OCI-LY3 (cell line): ENCODE data around the gene HCST.

Experiments
- H2AFZ ChIP-seq: fragments of 200-600, 300-600 bp; shearing (Covaris generic); 2 replicates; pipeline ENCODE4 v1.6.0; 2014; ENCODE audit warnings: antibody characterized with exemption, low read depth, low read length
- H3K27ac ChIP-seq: fragments of 200-600, 300-600 bp; sonication (generic); 2 replicates; pipeline ENCODE4 v1.5.1; 2014; ENCODE audit warnings: mild to moderate bottlenecking, low read length, moderate library complexity, mixed read lengths
- H3K27me3 ChIP-seq: fragments of 200-600, 300-600 bp; sonication (generic); 2 replicates; pipeline ENCODE4 v1.6.1; 2014; ENCODE audit warnings: low read depth, low read length, mixed read lengths
- H3K36me3 ChIP-seq: fragments of 200-600, 300-600 bp; sonication (generic); replicated peaks from 2 replicates; pipeline ENCODE3; 2014; ENCODE audit warnings: low read depth, low read length, mixed read lengths
- H3K4me1 ChIP-seq: fragments of 300-600, 200-600 bp; sonication (generic); 2 replicates; pipeline ENCODE4 v1.6.1; 2014; ENCODE audit warnings: low read length, mixed read lengths
- H3K4me2 ChIP-seq: fragments of 200-600, 300-600 bp; sonication (generic); 2 replicates; pipeline ENCODE4 v1.6.1; 2014; ENCODE audit warnings: low read length, mixed read lengths
- H3K4me3 ChIP-seq: fragments of 300-600, 200-600 bp; sonication (generic); 2 replicates; pipeline ENCODE4 v1.5.1; 2014; ENCODE audit warnings: antibody characterized with exemption, mild to moderate bottlenecking, low read length, moderate library complexity
- H3K79me2 ChIP-seq: fragments of 300-600, 200-600 bp; shearing (Covaris generic); 2 replicates; pipeline ENCODE4 v1.6.1; 2014; ENCODE audit warnings: mild to moderate bottlenecking, low read length, mixed read lengths
- H3K9ac ChIP-seq: fragments of 300-600, 200-600 bp; shearing (Covaris generic); 2 replicates; pipeline ENCODE4 v1.6.0; 2014; ENCODE audit warnings: mild to moderate bottlenecking, low read length, moderate library complexity
- H3K9me3 ChIP-seq: fragments of 200-600, 300-600 bp; shearing (Covaris generic); 2 replicates; pipeline ENCODE4 v1.6.1; 2014; ENCODE audit warnings: low read length, mixed read lengths; ENCODE audit not compliant: insufficient read depth
- H4K20me1 ChIP-seq: fragments of 200-600, 300-600 bp; sonication (generic); 2 replicates; pipeline ENCODE4 v1.6.1; 2016; ENCODE audit warnings: low read length, mixed read lengths; ENCODE audit not compliant: insufficient read depth
- EZH2phosphoT487 ChIP-seq: fragments of 200-600 bp; shearing (Covaris generic); IDR thresholded peaks from 2 replicates; pipeline ENCODE4 v1.6.1; 2018; ENCODE audit warnings: antibody characterized with exemption, mixed run types, low read depth
- TF ChIP-seq, protein P1 (sequence below): fragments of 200-600, 300-600 bp; sonication (generic); IDR thresholded peaks from 2 replicates; pipeline ENCODE4 v1.5.1; 2014; ENCODE audit warnings: antibody characterized with exemption, low read length, low read depth

Gene HCST

DNA sequence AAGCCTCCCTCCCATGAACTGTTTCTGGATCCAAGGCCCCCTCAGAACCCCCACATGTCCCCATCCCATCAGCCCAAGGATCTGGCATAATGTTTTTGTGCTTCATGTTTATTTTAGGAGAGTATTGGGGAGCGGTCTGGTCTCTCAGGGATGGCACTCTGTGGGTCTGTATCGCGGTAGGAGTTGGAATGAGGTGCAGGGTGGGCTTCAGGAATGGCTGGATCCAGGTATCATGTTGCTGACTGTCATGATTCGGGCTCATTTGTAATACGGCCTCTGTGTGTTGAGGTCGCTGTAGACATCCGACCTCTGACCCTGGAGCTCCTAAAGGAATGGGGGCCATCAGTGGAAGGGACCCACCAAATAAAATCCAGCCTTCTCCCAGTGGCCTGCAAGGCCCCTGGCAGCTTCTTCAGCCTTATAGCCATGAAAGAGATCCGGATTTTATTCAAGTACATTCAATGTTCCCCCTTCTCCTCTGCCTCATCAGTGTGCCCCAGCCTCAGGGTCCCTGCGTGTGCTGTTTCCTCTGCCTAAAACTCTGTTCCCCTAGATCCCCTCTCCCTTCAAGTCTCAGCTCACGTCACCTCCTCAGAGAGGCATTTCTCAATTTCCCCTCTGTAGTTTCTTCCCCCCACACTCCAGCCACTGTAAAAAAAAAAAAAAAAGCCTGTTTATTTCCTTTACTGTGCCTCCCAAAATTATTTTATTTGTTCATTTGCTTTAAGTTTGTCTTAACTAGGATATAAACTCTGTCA, 2.2 kb downstream of the HCST start:
- H3K4me2 ChIP-seq = peak overlapping the region; percentile 91; the same call in 1 of the 2 replicates
- TF ChIP-seq EZH2phosphoT487 = no peak
- TF ChIP-seq, protein P1, sequence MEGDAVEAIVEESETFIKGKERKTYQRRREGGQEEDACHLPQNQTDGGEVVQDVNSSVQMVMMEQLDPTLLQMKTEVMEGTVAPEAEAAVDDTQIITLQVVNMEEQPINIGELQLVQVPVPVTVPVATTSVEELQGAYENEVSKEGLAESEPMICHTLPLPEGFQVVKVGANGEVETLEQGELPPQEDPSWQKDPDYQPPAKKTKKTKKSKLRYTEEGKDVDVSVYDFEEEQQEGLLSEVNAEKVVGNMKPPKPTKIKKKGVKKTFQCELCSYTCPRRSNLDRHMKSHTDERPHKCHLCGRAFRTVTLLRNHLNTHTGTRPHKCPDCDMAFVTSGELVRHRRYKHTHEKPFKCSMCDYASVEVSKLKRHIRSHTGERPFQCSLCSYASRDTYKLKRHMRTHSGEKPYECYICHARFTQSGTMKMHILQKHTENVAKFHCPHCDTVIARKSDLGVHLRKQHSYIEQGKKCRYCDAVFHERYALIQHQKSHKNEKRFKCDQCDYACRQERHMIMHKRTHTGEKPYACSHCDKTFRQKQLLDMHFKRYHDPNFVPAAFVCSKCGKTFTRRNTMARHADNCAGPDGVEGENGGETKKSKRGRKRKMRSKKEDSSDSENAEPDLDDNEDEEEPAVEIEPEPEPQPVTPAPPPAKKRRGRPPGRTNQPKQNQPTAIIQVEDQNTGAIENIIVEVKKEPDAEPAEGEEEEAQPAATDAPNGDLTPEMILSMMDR = no peak
- no peaks in the 10 kb centered on the region for H3K36me3 ChIP-seq
- H3K9me3 ChIP-seq = no peaks in the 10 kb centered on the region
- peaks cover 55% of the 10 kb centered on the region for H3K4me1 ChIP-seq
- H3K27me3 ChIP-seq = no peaks in the 10 kb centered on the region
- H3K27ac ChIP-seq = peak overlapping the region; percentile 32; the same call in 1 of the 2 replicates
- H3K79me2 ChIP-seq = peaks cover 15% of the 10 kb centered on the region
- no peak overlapping the region for H3K9ac ChIP-seq
- no peak overlapping the region for H2AFZ ChIP-seq
- no peak overlapping the region for H3K4me3 ChIP-seq
- no peaks in the 10 kb centered on the region for H4K20me1 ChIP-seq

DNA sequence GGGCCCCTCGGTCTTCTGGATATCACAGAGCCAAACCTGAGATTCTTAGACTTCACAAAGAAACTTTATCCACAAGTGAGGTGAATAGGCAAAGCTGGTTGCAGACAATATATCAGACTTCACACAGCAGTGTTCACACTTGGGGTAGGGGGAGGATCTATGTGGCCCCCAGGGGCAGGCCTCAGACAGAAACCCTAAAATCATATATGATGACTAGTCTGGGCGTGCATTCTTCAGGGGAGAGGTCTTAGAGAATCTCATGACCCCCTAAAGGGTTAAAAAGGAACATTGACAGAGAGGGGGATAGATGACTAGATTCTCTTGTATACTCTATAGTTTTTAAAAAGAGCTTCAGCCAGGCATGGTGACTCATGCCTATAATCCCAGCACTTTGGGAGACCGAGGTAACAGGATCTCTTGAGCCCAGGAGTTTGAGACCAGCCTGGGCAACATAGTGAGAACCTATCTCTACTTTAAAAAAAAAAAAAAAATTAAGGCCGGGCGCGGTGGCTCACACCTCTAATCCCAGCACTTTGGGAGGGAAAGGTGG, 2.9 kb downstream of the HCST start:
- H3K36me3 ChIP-seq = no peaks in the 10 kb centered on the region
- peaks cover 63% of the 10 kb centered on the region for H3K4me1 ChIP-seq
- peak overlapping the region; percentile 32; the same call in 1 of the 2 replicates for H3K27ac ChIP-seq
- no peak overlapping the region for H3K4me2 ChIP-seq
- TF ChIP-seq EZH2phosphoT487 = no peak
- TF ChIP-seq, protein P1 = no peak
- no peaks in the 10 kb centered on the region for H4K20me1 ChIP-seq
- H3K9me3 ChIP-seq = no peaks in the 10 kb centered on the region
- no peaks in the 10 kb centered on the region for H3K27me3 ChIP-seq
- no peak overlapping the region for H3K9ac ChIP-seq
- peaks cover 7% of the 10 kb centered on the region for H3K79me2 ChIP-seq
- H3K4me3 ChIP-seq = no peak overlapping the region
- no peak overlapping the region for H2AFZ ChIP-seq

DNA sequence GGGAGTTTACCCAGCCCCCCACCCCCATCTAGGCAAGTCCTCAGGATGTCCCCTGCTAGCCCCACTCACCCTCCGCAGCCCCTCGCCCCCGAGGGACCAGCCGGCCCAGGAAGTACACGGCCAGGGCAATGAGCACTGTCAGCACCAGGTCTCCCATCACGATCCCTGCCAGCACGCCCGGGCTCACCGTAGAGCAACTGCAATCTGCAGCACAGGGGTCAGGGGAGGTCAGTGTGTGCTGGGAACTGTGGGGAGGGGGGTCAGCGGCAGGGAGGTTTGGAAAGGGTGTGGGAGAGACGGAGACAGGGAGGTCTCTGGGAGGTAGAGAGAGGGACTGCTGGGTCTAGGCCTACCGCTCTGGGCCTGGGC, 5.0 kb downstream of the HCST start:
- H3K4me1 ChIP-seq = peaks cover 49% of the 10 kb centered on the region
- no peak overlapping the region for H2AFZ ChIP-seq
- no peaks in the 10 kb centered on the region for H4K20me1 ChIP-seq
- no peaks in the 10 kb centered on the region for H3K9me3 ChIP-seq
- 0 out of 2 replicates have a peak, but pooled peaks cover 4% of the 10 kb centered on the region for H3K79me2 ChIP-seq
- H3K4me3 ChIP-seq = no peak overlapping the region
- H3K36me3 ChIP-seq = no peaks in the 10 kb centered on the region
- H3K27ac ChIP-seq = no peak overlapping the region
- no peak overlapping the region for H3K9ac ChIP-seq
- H3K4me2 ChIP-seq = no peak overlapping the region
- TF ChIP-seq, protein P1 = no peak
- TF ChIP-seq EZH2phosphoT487 = no peak
- no peaks in the 10 kb centered on the region for H3K27me3 ChIP-seq

- Histone ChIP-seq H2AFZ (peak within 1 kb of the TSS; percentile 63; the same call in 1 of the 2 replicates), H3K9ac (peak within 1 kb of the TSS; percentile 64; the same call in 1 of the 2 replicates), H3K9me3 (no peaks in the 10 kb centered on the region), H3K4me2 (peak within 1 kb of the TSS; percentile 85), H3K79me2 (no peaks in the 10 kb centered on the region), H3K4me1 (peaks cover 42% of the 10 kb centered on the region), H3K27me3 (no peaks in the 10 kb centered on the region), H3K36me3 (no peaks in the 10 kb centered on the region), H3K4me3 (peak within 1 kb of the TSS; percentile 66), H4K20me1 (no peaks in the 10 kb centered on the region), H3K27ac (peak within 1 kb of the TSS; percentile 74)
- TF ChIP-seq, protein P1 = no peak
- TF ChIP-seq EZH2phosphoT487 = no peak
Observed at GRCh38 chr19:35908010-35908441, 5.7 kb downstream of the HCST start, which contains the start of gene TYROBP. Gene TYROBP, minus strand, starts transcription at chr19:35908295. Its CDS starts 67 bp downstream, at chr19:35908228.
